ENCODE measurements around the gene LRRC30. TPM values are rescaled to one million over a fixed set of nuclear protein-coding genes. Genes with fewer than 3 reads are reported as not detected.

LRRC30 gene
- total RNA-seq, 1 donor from 2014 or later = not detected

GRCh38 chr18:7197854-7198253 lies 33.0 kb upstream of the LRRC30 start:
- H2AFZ ChIP-seq (replicated peaks) = no peak overlapping the region
- H3K36me3 Mint-ChIP-seq = no peaks in the 10 kb centered on the region
- H3K27ac ChIP-seq = no peak overlapping the region
- no peak overlapping the region for H3K27ac Mint-ChIP-seq
- no peaks in the 10 kb centered on the region for H3K79me2 ChIP-seq (ENCODE audit: low read depth)
- no peaks in the 10 kb centered on the region for H3K9me3 Mint-ChIP-seq
- H4K20me1 ChIP-seq (ENCODE audit: low read depth) = no peaks in the 10 kb centered on the region
- TF ChIP-seq EZH2 (IDR thresholded peaks at IDR 0.05) (no peak), CTCF (IDR thresholded peaks at IDR 0.05) (no peak), EZH2phosphoT487 (IDR thresholded peaks at IDR 0.05) (no peak)
- peaks cover 20% of the 10 kb centered on the region for H3K4me1 Mint-ChIP-seq
- H3K9ac ChIP-seq = no peak overlapping the region
- H3K4me1 ChIP-seq = peaks cover 11% of the 10 kb centered on the region
- H3K27me3 ChIP-seq = no peaks in the 10 kb centered on the region
- no peaks in the 10 kb centered on the region for H3K36me3 ChIP-seq
- no peak overlapping the region for H3K4me2 ChIP-seq
- no peak for DNase-seq (ENCODE audit: low spot score)
- peaks cover 7% of the 10 kb centered on the region for H3K27me3 Mint-ChIP-seq (ENCODE audit: insufficient read depth, low read depth)
- peaks cover 2% of the 10 kb centered on the region for H3F3A ChIP-seq (ENCODE audit: low read depth)
- no peak overlapping the region for H3K4me3 ChIP-seq
- H3K4me3 Mint-ChIP-seq = no peak overlapping the region
- no peaks in the 10 kb centered on the region for H3K9me3 ChIP-seq (ENCODE audit: low read depth)

- no peaks in the 10 kb centered on the region for H3K36me3 ChIP-seq
- no peaks in the 10 kb centered on the region for H3K27me3 ChIP-seq
- H3K9ac ChIP-seq = no peak overlapping the region
- no peak overlapping the region for H3K4me3 ChIP-seq
- TF ChIP-seq EZH2phosphoT487 (IDR thresholded peaks at IDR 0.05) = no peak
- no peak for TF ChIP-seq EZH2 (IDR thresholded peaks at IDR 0.05)
- TF ChIP-seq CTCF (IDR thresholded peaks at IDR 0.05) = no peak
- no peaks in the 10 kb centered on the region for H4K20me1 ChIP-seq (ENCODE audit: low read depth)
- no peaks in the 10 kb centered on the region for H3K79me2 ChIP-seq (ENCODE audit: low read depth)
- H2AFZ ChIP-seq (replicated peaks) = no peak overlapping the region
- H3K4me1 ChIP-seq = peaks cover 14% of the 10 kb centered on the region
- H3K9me3 ChIP-seq (ENCODE audit: low read depth) = no peaks in the 10 kb centered on the region
- peaks cover 7% of the 10 kb centered on the region for H3K27me3 Mint-ChIP-seq (ENCODE audit: insufficient read depth, low read depth)
- peaks cover 23% of the 10 kb centered on the region for H3K4me1 Mint-ChIP-seq
- H3K9me3 Mint-ChIP-seq = no peaks in the 10 kb centered on the region
- no peak for DNase-seq (ENCODE audit: low spot score)
- peaks cover 5% of the 10 kb centered on the region for H3F3A ChIP-seq (ENCODE audit: low read depth)
- no peak overlapping the region for H3K27ac ChIP-seq
- no peak overlapping the region for H3K27ac Mint-ChIP-seq
- no peak overlapping the region for H3K4me2 ChIP-seq
- H3K4me3 Mint-ChIP-seq = no peak overlapping the region
- H3K36me3 Mint-ChIP-seq = no peaks in the 10 kb centered on the region
Observed at GRCh38 chr18:7198326-7198725, 32.6 kb upstream of the LRRC30 start.

GRCh38 chr18:7201096-7201495 lies 29.8 kb upstream of the LRRC30 start:
- Histone ChIP-seq H3K36me3 (no peaks in the 10 kb centered on the region), H3K27me3 (no peaks in the 10 kb centered on the region), H3K27ac (no peak overlapping the region), H4K20me1 (ENCODE audit: low read depth) (no peaks in the 10 kb centered on the region), H3K9me3 (ENCODE audit: low read depth) (no peaks in the 10 kb centered on the region), H3K4me2 (no peak overlapping the region), H3K4me1 (peaks cover 22% of the 10 kb centered on the region), H3K9ac (no peak overlapping the region), H2AFZ (replicated peaks) (no peak overlapping the region), H3F3A (ENCODE audit: low read depth) (peaks cover 6% of the 10 kb centered on the region), H3K79me2 (ENCODE audit: low read depth) (no peaks in the 10 kb centered on the region), H3K4me3 (no peak overlapping the region)
- peaks cover 5% of the 10 kb centered on the region for H3K27me3 Mint-ChIP-seq (ENCODE audit: insufficient read depth, low read depth)
- no peak overlapping the region for H3K4me3 Mint-ChIP-seq
- no peaks in the 10 kb centered on the region for H3K9me3 Mint-ChIP-seq
- DNase-seq (ENCODE audit: low spot score) = no peak
- TF ChIP-seq EZH2phosphoT487 (IDR thresholded peaks at IDR 0.05) = no peak
- no peak for TF ChIP-seq EZH2 (IDR thresholded peaks at IDR 0.05)
- no peak for TF ChIP-seq CTCF (IDR thresholded peaks at IDR 0.05)
- peaks cover 39% of the 10 kb centered on the region for H3K4me1 Mint-ChIP-seq
- H3K27ac Mint-ChIP-seq = no peak overlapping the region
- H3K36me3 Mint-ChIP-seq = no peaks in the 10 kb centered on the region
